Measurements from ENCODE around the gene PCBP2.
A peak's percentile ranks its signal among the peaks of the same experiment; 100 is the strongest.
"Not testable (repeated sequence)": the region's sequence is repeated elsewhere in the genome, so short reads cannot be mapped to it uniquely, and the experiment has no call there.

Gene PCBP2

DNA sequence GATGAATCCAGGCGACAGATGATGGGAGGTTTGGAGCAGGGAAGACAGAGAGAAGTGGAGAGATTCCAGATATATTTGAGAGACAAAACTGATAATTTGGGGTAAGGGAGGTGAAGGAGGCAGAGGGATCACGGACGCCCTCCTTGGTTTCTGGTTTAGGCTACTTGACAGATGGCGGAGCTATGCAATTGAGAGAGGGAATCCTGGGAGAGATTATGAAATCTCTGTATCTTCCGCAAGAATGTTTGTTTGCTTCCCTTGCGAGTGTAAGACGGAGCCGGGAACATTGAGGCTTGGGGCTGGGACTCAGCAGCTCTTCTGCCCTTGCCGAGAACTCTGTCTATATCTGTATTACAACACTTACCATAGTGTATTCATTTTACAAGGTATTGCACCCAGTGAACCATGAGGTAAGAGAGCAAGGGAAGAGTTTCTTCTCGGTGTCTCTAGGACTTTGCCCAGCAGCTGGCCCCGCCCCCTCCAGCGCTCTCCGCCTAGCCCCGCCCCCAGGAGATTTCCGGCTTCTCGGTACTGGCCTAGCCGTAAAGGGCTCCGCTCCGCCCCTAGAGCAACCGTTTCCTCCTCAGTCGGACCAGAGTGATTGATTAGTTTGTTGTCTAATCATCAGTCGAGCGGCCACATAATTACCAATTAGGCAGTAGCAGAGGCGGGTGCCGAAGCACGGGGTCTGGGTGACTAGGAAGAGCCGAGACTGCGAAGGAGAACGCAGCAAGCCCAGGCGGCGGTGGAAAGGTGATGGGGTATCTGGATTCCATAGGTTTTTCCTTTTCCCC lies 10.7 kb upstream of the PCBP2 start, which contains the start of gene PRR13:
PRR13 (plus strand) TSS at position 695 of the 794 bp plus-strand sequence. CDS start 981 bp downstream, outside the sequence.
- peak; percentile 98 for DNase-seq

DNA sequence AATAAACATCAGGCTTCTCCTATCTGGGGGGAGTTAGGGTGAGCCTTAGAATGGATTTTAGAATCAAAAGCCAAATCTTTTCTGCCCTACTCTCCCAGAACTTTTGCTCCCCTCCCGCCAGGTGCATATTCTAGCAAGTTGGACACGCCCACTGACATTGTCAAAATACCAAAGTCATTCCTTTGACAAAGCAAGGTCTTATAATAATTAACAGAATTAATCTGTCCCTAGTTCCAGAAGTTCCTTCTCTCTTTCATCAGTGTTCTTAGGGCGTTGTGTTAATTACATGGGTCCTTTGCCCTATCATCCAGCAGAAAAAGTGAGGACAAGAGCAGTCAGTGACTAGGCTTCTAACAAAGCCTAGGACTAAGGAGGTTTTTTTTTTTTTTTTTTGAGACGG lies 7.9 kb upstream of the PCBP2 start:
- no peak for DNase-seq

DNA sequence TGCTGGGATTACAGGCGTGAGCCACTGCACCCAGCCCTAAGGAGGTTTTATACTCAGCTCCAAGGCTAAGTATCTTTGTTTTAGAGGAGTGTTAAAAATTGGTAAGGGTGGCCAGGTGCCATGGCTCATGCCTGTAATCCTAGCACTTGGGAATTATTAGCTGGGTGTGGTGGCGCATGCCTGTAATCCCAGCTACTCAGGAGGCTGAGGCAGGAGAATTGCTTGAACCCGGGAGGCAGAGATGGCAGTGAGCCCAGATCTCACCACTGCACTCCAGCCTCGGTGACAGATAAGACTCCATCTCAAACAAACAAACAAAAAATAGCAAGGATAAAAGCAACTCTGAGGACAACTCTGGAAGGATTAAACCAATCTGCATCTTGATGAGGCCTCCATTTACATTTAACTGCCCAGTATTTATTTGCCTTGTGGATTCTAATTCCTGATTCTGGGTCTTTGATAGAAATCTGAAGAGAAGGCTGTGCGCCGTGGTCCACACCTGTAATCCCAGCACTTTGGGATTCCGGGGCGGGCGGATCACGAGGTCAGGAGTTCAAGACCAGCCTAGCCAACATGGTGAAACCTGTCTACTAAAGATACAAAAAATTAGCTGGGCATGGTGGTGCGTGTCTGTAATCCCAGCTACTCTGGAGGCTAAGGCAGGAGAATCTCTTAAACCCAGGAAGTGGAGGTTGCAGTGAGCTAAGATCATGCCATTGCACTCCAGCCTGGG lies 7.1 kb upstream of the PCBP2 start:
- not testable (repeated sequence) for DNase-seq

DNA sequence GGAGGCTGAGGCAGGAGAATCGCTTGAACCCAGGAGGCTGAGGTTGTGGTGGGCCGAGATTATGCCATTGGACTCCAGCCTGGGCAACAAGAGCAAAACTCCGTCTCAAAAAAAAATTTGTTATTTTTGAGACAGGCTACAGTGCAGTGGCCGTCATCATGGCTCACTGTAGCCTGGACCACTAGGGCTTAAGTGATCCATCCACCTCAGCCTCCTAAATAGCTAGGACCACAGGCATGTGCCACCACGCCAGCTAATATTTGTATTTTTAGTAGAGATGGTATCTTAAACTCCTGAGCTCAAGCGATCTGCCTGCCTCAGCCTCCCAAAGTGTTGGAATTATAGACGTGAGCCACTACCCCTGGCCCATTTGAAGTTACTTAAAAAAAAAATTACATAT lies 966 bp upstream of the PCBP2 start:
- DNase-seq = no peak

DNA sequence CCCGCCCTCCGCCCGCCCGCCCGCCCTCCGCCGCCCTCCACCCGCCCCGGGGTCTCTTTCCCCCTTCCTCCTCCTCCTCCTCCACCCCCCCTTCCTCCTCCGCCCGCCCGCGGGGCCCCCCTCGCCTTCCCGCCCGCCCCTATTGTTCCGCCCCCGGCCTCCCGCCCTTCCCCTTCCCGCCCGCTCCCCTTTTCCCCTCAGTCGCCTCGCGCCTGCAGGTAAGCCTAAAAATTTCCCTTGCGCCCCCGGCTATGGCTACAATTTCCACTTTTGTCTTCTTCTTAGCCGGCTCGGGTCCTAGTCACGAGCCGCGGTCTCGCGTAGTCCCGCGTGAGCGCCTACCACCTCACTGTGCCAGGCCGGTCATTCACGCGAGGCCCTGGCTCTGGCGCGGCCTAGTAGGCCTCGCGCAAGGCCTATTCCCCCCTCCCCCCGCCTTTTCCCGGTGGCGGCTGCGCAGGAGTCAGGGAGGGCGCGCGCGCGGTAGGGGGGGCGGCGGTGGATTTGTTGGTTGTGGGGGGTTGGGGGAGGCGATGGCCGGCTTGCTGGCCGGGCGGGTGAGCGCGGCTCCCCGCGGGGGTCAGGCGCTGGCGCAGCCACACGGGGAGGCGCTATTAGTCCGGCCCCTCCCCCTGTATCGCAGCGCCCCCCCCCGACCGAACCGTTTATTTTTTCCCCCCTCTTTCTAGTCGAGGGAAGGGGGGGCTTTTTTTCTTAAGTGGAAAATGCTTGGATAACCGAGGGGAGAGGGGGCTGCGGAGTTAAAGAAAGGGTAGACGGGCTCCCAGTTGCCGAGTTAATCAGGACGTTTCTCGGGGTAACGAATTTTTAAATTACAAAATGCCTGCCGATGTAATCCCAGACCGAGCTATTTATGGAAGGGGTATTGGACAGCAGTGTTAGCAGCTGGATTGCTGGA lies 516 bp downstream of the PCBP2 start:
- DNase-seq = peak; percentile 76

DNA sequence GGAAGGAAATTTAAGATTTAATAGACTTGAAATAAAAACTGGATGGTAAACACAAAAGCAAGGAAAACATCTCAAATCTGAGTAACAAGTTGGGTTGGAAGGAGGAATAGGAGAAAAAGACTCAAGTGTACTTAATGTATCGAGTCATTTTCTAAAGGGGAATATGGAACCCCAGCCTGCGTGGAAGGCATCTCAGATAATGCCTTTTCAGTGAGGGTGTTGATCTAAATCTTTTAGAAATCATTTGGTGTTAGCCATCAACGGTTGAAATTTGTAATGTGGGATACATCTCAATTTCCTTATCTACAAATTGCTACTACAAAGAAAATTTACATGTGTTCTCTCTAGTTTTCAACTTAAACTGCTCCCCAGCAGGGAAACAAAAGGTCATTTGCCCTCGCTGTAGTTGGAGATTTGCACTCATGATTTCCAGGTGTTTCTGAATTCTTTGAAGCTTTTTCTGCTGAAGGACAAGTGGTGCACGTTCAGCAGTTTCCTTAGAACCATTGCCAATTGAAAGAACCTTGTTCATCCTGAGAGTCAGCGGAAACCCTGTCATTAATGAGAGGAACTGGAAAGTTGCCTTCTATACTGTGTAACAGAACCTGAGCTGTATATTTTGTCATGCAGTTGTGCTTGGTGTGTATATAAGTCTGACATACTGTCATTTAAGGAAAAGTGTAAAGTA lies 2.2 kb downstream of the PCBP2 start:
- no peak for DNase-seq

DNA sequence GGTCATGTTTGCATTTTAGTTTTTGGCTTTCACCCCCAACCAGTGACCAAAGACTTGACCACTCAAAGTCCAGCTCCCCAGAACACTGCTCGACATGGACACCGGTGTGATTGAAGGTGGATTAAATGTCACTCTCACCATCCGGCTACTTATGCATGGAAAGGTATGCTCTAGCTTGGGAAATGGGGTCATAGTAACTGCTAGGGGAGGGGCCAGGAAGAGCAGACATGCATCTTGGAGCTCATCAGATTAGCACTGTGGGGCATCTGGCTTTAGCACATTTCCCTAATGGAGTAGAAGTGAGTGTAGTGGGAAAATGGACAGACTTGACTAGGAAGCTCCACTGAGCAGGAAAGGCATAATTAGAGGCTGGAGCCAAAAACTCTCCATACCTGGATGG lies 2.8 kb downstream of the PCBP2 start:
- DNase-seq = no peak

DNA sequence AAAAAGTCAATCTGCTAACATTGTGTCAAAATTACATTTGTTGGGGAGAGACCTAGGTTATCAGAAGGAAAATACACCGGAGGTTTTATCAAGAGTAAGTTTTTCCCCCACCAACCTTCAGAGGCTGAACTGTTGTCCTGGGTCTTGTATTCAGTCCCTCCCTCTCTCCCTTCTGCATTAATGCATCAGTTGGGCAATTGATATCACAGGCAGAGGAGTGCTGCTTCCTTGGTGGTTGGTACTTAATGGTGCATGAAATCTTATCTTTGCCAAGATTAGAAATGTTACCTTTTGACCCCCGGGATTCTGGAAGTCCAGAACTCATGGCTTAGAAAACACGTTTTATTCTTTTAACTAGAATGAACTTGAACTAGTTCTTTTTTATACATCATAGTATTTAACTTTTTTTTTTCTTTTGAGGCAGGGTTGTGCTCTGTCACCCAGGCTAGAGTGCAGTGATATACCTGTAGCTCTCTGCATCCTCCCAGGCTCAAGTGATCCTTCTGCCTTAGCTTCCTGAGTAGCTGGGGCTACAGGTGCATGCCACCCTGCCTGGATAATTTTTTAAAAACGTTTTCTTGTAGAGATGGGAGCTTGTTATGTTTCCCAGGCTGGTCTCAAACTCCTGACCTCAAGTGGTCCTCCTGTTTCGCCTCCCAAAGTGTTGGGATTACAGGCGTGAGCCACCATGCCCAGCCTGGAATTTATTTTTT lies 4.9 kb downstream of the PCBP2 start:
- DNase-seq = no peak

DNA sequence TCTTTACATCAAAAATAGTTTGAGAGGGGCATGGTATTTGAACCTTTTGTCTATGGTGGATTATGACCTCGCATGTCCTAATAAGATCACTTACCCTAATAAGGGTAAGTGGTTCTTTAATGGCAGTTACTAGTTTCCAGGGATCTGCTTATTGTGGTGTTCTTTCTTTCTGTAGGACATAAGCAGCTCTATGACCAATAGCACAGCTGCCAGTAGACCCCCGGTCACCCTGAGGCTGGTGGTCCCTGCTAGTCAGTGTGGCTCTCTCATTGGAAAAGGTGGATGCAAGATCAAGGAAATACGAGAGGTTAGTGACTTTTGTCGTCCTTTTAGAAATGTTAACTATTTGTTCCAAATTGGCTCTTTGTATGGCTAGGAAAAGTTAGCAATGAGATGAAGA lies 7.2 kb downstream of the PCBP2 start:
- no peak for DNase-seq

DNA sequence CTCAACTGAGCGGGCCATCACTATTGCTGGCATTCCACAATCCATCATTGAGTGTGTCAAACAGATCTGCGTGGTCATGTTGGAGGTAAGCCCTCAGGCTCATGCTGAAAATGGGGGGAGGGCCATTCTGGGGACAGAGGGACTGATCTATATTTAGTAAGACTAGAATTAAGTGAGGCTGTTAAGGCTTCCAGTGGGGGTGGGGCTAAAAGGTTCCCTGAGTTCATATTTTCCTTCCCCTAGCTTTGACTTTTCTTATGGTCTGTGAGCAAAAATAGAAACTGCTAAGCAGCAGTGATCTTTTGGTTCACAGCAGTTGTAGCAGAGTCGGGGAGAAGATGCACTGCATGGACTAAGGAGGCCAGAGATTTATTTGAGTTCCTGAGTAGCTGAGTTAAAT lies 9.2 kb downstream of the PCBP2 start:
- no peak for DNase-seq

DNA sequence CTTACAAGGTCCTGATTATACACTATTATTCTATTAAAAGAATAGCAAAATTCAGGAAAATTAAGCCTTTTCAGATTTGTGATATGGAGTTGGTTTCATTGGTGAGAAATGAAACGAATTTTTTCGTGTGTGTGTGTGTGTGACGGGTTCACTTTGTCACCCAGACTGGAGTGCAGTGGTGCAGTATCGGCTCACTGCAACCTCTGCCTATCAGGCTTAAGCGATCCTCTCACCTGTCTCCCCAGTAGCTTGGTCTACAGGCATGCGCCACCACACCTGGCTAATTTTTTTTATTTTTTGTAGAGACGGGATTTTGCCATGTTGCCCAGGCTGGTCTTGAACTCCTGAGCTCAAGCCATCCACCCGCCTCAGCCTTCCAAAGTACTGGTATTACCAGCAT lies 9.7 kb downstream of the PCBP2 start:
- DNase-seq = no peak

DNA sequence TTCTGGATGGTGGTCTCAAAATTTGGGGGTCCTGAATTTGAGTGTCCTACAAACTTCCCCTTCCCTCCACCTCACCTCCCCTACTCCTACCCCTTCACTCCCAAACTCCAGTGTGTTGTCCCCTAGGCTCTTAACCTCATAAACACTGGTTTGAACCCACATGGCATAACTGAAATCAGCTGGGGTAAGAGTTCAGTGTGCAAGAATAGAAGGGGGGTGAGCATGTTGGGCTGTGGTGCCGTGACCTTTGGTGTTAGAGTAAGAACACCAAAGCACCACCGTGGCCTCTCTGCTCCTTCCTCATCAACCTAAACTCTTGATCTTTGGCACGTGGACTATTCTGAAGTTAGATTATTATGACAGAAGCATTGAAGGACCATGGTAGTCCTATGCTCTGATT lies 11.0 kb downstream of the PCBP2 start:
- no peak for DNase-seq

DNA sequence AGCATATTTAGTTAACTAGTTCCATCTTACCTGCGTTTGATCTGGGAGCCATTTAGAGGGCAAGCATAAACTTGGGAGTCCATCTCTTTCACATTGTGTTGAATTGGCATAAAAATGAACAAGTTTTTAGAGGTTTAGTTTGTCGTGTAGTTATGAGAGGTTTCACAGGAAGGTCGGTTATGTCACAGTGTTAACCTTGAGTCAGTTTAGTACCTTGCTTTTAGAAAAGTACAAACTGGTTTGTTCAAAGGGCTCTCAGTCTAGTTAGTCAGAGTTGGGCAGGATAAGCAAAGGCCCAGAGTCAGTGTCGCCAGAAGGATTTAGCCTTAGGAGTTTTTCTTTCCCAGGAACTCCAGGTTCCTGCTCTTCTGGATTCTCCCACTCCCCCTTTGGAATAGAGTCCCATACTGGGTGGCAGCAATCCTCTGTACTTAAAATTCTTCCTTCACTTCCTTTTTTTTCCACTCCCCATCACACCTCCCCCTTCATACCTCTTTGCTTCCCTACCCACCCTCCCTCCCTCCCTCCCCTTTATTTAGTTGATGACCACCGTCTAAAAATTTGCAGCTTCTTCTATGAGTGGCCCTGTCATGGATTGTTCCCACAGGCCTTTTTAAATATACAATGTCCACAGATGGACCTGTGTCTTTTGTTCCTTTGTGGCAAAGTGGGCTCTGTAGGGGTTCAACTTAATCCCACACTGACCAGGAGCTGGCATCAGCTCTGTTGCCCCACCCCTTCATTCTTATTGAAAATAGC lies 12.1 kb downstream of the PCBP2 start:
- no peak for DNase-seq

DNA sequence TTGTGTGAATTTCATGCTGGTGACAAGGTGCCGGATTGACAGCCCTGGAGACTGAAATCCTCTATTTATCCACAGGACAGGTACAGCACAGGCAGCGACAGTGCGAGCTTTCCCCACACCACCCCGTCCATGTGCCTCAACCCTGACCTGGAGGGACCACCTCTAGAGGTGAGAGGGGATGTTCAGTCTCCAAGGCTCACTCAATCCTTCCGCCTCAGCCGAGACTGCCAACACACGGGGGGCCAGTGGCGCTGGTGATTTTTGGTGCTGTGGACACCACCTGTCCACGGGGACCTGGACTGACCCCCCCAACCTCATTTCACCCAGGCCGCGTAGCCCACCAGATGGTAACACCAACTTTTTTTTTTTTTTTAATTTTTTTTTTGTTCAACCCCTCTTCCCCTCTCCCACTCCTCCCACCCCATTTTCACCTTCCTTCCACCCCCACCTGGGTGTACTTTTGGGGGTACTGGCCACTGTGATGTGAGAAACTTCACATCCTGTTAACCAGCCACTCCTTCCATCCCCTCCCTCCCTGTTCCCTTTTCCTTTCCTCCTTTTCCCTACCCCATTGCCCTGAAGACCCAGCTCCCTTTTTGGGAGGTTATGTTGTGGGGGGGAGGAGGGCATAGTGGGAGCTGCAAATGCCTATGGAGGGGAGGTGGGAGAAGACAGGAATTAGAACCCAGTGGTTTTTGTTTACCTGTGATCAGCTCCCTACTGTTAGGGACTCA lies 12.9 kb downstream of the PCBP2 start:
- no peak for DNase-seq

DNA sequence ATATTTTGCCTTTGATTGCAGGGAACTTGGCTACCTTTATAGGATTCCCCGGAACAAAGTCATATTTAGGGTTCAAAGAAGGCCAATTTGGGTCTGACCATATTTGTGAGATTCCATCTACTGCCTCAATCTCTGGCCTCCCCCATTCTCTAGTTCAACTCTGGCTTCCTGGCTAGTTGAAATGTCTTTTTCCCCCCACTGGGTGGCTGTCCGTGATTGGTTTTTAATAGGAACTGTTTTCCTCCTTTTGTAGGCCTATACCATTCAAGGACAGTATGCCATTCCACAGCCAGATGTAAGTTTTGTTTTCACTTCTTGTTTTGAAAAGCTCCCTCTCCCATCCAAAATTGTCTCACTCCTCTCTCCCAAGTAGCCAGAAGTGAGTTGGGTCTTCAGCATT lies 13.8 kb downstream of the PCBP2 start:
- no peak for DNase-seq

DNA sequence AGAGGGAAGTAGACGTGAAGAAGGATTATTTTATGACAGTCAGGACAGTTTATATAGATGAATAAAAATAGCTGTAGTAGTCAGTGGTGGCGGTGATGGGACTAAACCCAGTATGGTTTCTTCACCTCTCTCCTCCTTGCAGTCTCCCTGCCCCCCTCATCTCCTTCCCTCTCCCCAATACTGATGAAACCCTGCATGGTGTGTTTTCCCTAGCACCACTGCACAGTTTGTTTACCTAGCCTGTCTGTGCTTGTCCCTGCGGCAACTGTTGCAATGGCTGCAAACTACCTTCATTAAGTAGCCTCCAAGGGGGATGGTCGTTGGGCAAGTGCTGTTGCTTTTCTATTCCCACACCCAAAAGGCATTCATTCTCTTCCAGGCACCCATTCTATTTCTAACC lies 14.7 kb downstream of the PCBP2 start:
- DNase-seq = no peak

DNA sequence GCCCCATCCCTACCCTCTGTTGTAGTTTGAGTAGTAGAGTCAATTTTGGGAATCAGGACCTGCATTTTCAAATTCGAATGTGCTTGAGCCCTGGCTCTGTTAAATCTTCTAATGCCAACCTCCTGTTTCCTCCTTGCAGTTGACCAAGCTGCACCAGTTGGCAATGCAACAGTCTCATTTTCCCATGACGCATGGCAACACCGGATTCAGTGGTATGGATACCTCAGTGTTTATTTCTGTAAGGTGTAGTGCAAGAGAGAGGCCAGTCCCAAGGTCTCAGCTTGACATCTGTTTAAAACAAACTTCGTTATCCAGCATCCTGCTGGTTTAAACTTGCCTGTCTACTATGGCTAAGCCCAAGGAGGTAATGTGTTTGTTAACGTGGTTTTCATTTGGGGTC lies 15.2 kb downstream of the PCBP2 start:
- no peak for DNase-seq

DNA sequence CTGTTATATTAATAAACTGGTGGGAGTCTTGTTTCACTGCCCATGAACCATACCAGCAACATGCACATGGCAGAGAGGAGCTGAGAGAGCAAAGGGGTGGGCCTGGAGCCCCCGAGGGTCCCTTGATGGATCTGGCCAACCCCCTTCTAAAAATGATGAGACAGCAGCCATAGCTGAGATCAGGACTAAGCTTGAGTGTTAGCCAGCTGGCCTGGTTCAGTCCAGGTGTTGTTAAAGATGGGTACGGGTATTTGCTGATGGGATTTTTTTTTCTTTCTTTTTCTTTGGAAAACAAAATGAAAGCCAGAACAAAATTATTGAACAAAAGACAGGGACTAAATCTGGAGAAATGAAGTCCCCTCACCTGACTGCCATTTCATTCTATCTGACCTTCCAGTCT lies 16.0 kb downstream of the PCBP2 start:
- no peak for DNase-seq

DNA sequence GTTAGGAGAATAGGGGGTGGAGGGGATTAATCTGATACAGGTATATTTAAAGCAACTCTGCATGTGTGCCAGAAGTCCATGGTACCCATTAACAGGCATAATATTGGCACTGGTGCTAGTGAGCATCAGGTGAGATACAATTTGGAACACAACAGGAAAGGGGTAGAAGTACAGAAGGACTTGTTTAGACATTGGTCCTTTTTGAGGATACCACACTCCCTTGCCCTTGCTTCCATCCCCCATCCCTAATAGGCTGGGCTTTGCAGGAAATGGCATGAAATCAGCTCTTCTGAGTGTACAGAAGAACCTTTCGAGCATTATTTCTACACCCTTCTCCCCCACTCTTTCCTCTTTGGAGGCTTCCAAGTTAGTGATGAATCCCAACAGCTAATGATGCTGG lies 16.4 kb downstream of the PCBP2 start:
- DNase-seq = no peak

DNA sequence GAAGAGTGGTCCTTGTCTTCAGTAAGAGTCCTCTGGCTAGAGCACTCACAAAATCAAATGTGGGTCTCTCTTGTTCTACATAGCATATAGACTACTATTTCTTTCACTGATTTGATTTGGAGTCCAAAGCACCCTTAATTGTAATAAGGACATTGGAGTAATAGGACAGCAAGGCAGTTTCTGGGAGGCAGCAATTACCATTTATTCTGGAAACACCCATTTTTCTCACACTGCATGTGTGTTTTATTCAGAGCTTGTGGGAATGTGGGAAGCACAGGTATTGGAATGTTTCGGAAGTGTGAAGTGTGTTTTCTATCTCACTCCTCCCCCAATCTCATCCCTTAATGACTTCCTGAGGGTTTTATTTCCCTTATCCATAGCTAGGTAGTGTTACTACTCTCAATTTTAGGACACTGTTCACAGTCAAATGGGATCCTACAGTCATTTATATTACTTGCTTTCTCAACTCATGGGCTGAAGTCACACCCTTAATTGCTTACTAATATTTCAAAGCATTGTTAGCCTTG lies 20.2 kb downstream of the PCBP2 start:
- no peak for DNase-seq

Data from T1000 (cell line).